Measurements from ENCODE around the gene ACTBL2. TPM values are rescaled to one million over a fixed set of nuclear protein-coding genes. Genes with fewer than 3 reads are reported as not detected.

ACTBL2 gene
- total and polyA plus RNA-seq, 2 donors: not detected

DNA sequence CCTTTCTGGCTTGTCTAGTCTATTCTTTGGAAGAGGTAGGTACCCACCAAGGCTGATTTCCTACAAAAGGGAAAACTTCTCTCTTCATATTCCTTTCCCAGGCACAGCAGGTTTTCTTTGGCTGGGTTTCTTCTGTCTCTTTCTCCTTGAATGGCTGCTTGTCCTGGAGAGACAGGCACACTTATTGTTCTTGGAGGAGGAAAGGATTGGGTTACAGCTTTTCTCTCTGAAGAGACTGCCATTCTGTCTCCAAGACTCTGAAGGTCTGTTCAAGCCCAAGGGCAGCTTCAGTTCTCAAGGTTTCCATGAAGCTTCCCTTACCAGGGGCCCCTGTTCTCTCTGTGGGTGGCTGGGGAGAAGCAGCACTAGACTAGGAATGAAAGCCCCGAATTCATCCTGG is 33.9 kb downstream of the ACTBL2 start:
- Histone ChIP-seq H3K4me3 (ENCODE audit: low read depth, low read length) (no peak overlapping the region), H3K27ac (ENCODE audit: low read depth) (no peak overlapping the region), H3K36me3 (ENCODE audit: insufficient read depth) (no peaks in the 10 kb centered on the region), H3K4me1 (ENCODE audit: insufficient read depth) (peaks cover 3% of the 10 kb centered on the region)
- no peak for DNase-seq (ENCODE audit: extremely low spot score)
- 87% methylated on average over 1 of the region's 1 CpG for WGBS

GRCh38 chr5:57448287-57448686 is 34.3 kb downstream of the ACTBL2 start:
- Histone ChIP-seq H3K36me3 (ENCODE audit: insufficient read depth) (no peaks in the 10 kb centered on the region), H3K4me3 (ENCODE audit: low read depth, low read length) (no peak overlapping the region), H3K27ac (ENCODE audit: low read depth) (no peak overlapping the region), H3K4me1 (ENCODE audit: insufficient read depth) (peaks cover 3% of the 10 kb centered on the region)
- 68% methylated on average over 4 of the region's 4 CpGs for WGBS
- no peak for DNase-seq (ENCODE audit: extremely low spot score)

GRCh38 chr5:57447658-57448057 is 35.0 kb downstream of the ACTBL2 start:
- no peaks in the 10 kb centered on the region for H3K36me3 ChIP-seq (ENCODE audit: insufficient read depth)
- H3K4me3 ChIP-seq (ENCODE audit: low read depth, low read length): no peak overlapping the region
- H3K27ac ChIP-seq (ENCODE audit: low read depth): no peak overlapping the region
- H3K4me1 ChIP-seq (ENCODE audit: insufficient read depth): peaks cover 3% of the 10 kb centered on the region
- DNase-seq (ENCODE audit: extremely low spot score): no peak

DNA sequence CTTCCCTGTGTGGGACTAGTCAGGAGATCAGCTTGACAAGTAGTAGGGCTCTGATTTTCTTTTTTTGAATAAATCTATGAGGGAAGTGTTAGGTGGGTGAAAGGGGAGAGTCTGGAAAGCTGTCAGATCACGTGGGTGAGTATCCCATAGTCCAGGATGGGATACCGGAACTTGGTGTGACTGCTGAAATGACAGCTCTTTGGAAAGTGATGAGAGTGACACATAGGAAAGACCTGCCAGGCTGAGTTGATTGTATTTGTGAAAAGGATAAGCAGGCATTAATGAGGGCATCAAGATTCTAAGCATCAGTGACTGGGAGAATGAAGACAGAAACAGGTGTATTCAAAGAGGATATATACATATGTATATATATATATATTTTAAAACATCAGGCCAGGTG is 35.6 kb downstream of the ACTBL2 start:
- no peak overlapping the region for H3K4me3 ChIP-seq (ENCODE audit: low read depth, low read length)
- 91% methylated on average over 2 of the region's 2 CpGs for WGBS
- no peaks in the 10 kb centered on the region for H3K36me3 ChIP-seq (ENCODE audit: insufficient read depth)
- DNase-seq (ENCODE audit: extremely low spot score): no peak
- no peak overlapping the region for H3K27ac ChIP-seq (ENCODE audit: low read depth)
- H3K4me1 ChIP-seq (ENCODE audit: insufficient read depth): peaks cover 3% of the 10 kb centered on the region

- Histone ChIP-seq H3K27ac (ENCODE audit: low read depth) (no peak overlapping the region), H3K36me3 (ENCODE audit: insufficient read depth) (no peaks in the 10 kb centered on the region), H3K4me1 (ENCODE audit: insufficient read depth) (no peaks in the 10 kb centered on the region), H3K4me3 (ENCODE audit: low read depth, low read length) (no peak overlapping the region)
- 87% methylated on average over 4 of the region's 4 CpGs for WGBS
- DNase-seq (ENCODE audit: extremely low spot score): no peak
Observed at GRCh38 chr5:57445705-57446037, 36.9 kb downstream of the ACTBL2 start.

DNA sequence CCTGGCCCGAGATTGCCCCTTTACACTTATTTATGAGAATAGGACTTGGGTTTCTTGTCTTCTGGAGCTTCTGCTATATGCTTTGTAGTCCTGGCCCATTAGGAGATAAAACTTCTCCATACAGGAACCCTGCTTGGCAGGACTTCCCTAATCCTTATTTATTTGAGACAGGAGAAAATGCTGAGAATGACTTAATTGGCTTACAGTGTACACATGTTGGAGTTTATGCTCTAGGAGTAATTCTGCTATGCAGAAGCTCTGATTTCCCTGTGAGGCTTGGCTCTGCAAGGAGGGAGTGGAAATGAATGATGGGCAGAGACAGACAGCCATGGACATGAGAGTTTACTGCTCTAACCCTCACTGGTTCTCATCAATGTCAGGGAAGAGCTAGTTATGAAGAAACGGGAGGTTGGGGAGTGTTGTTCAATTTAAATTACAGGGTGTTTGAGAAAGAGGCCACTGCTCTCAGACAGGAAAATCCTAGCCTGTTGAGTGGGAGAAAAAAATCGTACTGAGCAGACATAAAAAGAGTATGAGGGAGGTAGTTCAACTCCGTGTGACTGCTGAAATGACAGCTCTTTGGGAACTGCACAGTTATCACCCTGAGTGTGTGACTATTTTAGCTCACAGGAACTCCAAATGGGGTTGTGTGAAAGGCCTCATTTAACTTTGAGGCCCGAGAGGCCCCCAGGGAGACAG is 37.5 kb downstream of the ACTBL2 start:
- H3K4me1 ChIP-seq (ENCODE audit: insufficient read depth): no peaks in the 10 kb centered on the region
- no peak overlapping the region for H3K27ac ChIP-seq (ENCODE audit: low read depth)
- no peak overlapping the region for H3K4me3 ChIP-seq (ENCODE audit: low read depth, low read length)
- 49% methylated on average over 5 of the region's 5 CpGs for WGBS
- DNase-seq (ENCODE audit: extremely low spot score): no peak
- no peaks in the 10 kb centered on the region for H3K36me3 ChIP-seq (ENCODE audit: insufficient read depth)

DNA sequence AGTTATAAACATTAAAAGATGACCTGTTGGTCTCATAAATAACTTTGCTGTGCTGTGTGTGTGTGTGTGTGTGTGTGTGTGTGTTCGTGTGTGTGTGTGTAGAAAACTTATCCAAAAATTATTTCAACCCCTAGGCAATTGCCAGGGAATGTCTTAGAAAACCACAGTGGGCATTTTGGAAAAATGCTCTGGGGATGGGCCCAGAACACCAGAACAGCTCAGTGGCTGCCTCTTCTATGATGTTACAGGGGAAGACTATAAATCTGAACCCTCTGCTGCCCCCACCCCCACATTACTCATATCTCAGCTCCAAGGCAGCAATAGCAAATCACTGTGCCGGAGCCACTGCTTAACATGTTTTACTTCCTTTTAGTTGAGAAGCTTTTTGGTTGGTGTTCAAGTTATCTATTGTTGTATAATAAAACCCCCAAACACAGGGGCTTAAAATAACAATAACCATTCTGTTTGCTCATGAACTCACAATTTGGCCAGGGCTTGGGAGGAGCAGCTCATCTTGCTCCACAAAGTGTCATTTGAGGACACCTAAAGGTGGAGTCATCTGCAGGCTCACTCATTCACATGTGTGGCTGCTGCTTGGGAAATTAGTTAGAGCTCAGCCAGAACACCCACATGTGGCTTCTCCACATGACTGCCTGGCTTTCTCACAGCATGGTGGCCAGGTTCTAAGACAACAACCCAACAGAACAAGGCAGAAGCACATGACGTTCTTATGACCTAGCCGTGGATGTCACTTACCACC is 40.4 kb downstream of the ACTBL2 start:
- 67% methylated on average over 4 of the region's 4 CpGs for WGBS
- no peak for DNase-seq (ENCODE audit: extremely low spot score)
- Histone ChIP-seq H3K4me1 (ENCODE audit: insufficient read depth) (peaks cover 1% of the 10 kb centered on the region), H3K27ac (ENCODE audit: low read depth) (no peak overlapping the region), H3K36me3 (ENCODE audit: insufficient read depth) (no peaks in the 10 kb centered on the region), H3K4me3 (ENCODE audit: low read depth, low read length) (no peak overlapping the region)

DNA sequence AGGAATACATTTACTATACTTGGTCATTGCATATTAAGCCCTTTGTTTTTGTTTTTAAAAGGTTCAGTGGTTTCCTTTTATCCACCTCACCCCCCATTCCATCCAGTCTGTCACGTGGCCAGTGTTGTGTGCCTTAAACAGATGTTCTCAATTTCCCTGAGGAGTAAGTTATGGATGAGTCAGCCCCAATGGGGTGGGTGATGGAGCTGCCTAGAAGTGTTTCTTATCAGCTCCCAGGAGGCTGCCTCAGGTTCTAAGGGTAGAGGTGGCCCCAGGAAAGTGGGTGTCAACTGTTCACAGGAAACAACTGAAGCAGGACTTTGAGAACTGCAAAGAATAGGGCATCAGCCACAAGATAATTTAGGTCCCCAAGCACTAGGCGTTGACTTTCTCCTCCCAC is 41.1 kb downstream of the ACTBL2 start:
- Histone ChIP-seq H3K36me3 (ENCODE audit: insufficient read depth) (no peaks in the 10 kb centered on the region), H3K4me1 (ENCODE audit: insufficient read depth) (peaks cover 1% of the 10 kb centered on the region), H3K27ac (ENCODE audit: low read depth) (no peak overlapping the region), H3K4me3 (ENCODE audit: low read depth, low read length) (no peak overlapping the region)
- 67% methylated on average over 2 of the region's 2 CpGs for WGBS
- DNase-seq (ENCODE audit: extremely low spot score): no peak

- H3K27ac ChIP-seq (ENCODE audit: low read depth): no peak overlapping the region
- H3K36me3 ChIP-seq (ENCODE audit: insufficient read depth): no peaks in the 10 kb centered on the region
- peaks cover 1% of the 10 kb centered on the region for H3K4me1 ChIP-seq (ENCODE audit: insufficient read depth)
- DNase-seq (ENCODE audit: extremely low spot score): no peak
- 82% methylated on average over 2 of the region's 2 CpGs for WGBS
- no peak overlapping the region for H3K4me3 ChIP-seq (ENCODE audit: low read depth, low read length)
Observed at GRCh38 chr5:57439601-57440000, 43.0 kb downstream of the ACTBL2 start.

GRCh38 chr5:57437976-57438805 is 44.4 kb downstream of the ACTBL2 start:
- 64% methylated on average over 8 of the region's 8 CpGs for WGBS
- DNase-seq (ENCODE audit: extremely low spot score): no peak
- no peak overlapping the region for H3K27ac ChIP-seq (ENCODE audit: low read depth)
- H3K4me3 ChIP-seq (ENCODE audit: low read depth, low read length): no peak overlapping the region
- no peaks in the 10 kb centered on the region for H3K36me3 ChIP-seq (ENCODE audit: insufficient read depth)
- peaks cover 1% of the 10 kb centered on the region for H3K4me1 ChIP-seq (ENCODE audit: insufficient read depth)

DNA sequence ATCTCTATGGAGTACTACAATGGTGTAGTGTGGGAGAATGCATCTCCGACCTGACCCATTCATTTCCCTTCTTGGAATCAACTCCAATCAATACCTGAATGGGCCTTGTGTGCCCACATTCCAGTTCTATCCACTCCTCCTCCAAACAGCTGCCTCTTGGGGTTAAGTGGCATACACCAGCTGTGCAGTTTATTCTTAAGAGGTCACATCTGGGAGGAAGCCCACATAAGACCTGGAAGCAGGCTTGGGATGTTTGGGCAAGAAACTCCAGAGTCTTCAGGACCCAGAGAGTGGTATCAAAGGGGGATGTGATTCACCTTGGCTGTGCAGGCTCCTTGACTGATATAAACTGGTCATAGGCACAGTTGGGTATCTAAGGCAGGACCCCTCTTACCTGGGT is 46.0 kb downstream of the ACTBL2 start:
- 95% methylated on average over 1 of the region's 1 CpG for WGBS
- Histone ChIP-seq H3K36me3 (ENCODE audit: insufficient read depth) (no peaks in the 10 kb centered on the region), H3K4me1 (ENCODE audit: insufficient read depth) (peaks cover 1% of the 10 kb centered on the region), H3K27ac (ENCODE audit: low read depth) (no peak overlapping the region), H3K4me3 (ENCODE audit: low read depth, low read length) (no peak overlapping the region)
- no peak for DNase-seq (ENCODE audit: extremely low spot score)

DNA sequence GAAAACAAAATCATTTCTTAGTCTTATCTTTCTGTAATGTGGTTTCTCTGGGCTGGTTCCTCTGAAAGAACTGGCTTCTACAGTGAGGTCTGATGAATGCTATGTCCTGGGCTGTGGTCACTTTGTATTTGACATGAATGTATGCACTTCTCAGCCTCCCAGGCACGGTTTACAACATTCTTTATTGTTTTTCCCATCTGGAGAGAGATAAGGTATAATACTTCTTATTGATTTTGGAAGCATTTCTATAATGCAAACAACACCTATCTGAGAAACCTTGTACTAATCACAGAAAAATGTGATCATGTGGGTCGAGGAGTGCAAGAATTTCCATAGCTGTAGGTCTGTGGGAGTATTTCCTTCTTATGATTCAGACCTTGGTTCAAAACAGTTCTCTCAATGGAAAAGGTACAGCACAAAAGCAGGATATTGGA is 46.9 kb downstream of the ACTBL2 start:
- no peak overlapping the region for H3K27ac ChIP-seq (ENCODE audit: low read depth)
- H3K36me3 ChIP-seq (ENCODE audit: insufficient read depth): no peaks in the 10 kb centered on the region
- H3K4me1 ChIP-seq (ENCODE audit: insufficient read depth): peaks cover 1% of the 10 kb centered on the region
- no peak for DNase-seq (ENCODE audit: extremely low spot score)
- 53% methylated on average over 2 of the region's 2 CpGs for WGBS
- H3K4me3 ChIP-seq (ENCODE audit: low read depth, low read length): no peak overlapping the region

GRCh38 chr5:57434683-57435082 is 47.9 kb downstream of the ACTBL2 start:
- WGBS: 85% methylated on average over 3 of the region's 3 CpGs

DNA sequence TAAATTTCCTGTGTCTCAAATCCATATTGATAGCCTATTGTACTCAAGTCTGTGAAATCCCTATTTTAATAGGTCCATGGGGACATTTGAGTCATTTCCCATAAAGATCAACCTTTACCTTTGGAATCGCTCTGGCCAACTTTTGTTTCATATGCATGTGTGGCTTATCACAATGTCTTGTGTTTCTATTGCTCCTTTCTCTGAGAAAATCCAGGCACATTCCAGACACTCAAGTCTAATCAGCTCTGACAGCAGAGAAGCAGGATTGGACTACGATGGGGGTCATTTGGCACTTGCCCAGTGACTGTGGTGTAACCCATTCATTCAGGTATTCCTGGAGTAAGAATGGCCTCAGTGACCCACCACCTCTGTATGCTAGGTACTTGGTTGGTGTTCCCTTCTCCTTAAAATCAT is 48.4 kb downstream of the ACTBL2 start:
- no peak for DNase-seq (ENCODE audit: extremely low spot score)
- H3K27ac ChIP-seq (ENCODE audit: low read depth): no peak overlapping the region
- 45% methylated on average over 2 of the region's 2 CpGs for WGBS
- H3K4me3 ChIP-seq (ENCODE audit: low read depth, low read length): no peak overlapping the region
- H3K4me1 ChIP-seq (ENCODE audit: insufficient read depth): peaks cover 1% of the 10 kb centered on the region
- no peaks in the 10 kb centered on the region for H3K36me3 ChIP-seq (ENCODE audit: insufficient read depth)

More at GRCh38 chr5:57434683-57435082, 47.9 kb downstream of the ACTBL2 start:
- H3K27ac ChIP-seq (ENCODE audit: low read depth): no peak overlapping the region
- no peaks in the 10 kb centered on the region for H3K36me3 ChIP-seq (ENCODE audit: insufficient read depth)
- no peak for DNase-seq (ENCODE audit: extremely low spot score)
- no peak overlapping the region for H3K4me3 ChIP-seq (ENCODE audit: low read depth, low read length)
- peaks cover 1% of the 10 kb centered on the region for H3K4me1 ChIP-seq (ENCODE audit: insufficient read depth)

Data from urinary bladder (tissue), 4 donors.